ENCODE data around the gene DPP9. TPM values are rescaled to one million over a fixed set of nuclear protein-coding genes. Genes with fewer than 3 reads are reported as not detected.

The DPP9 gene
- total RNA-seq, 4 donors from 2014 or later = 76.7 to 125 (median 86.6) TPM

DNA sequence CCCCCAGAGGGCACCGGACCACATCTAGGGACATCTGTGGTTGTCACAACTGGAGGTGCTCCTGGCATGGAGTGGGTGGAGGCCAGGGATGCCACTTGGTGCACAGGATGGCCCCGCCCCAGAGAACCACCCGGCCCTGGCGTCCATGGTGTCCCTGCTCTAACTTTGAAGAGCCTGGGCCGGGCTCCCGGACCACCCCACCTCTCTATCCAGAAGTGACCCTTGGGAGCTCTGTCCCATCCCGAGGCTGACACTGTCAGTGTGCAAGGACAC, 30.6 kb downstream of the DPP9 start:
- DNase-seq (ENCODE audit: low spot score in 2 of 2) = no peak
- intact Hi-C loops (cut with DNase I; ENCODE audit: low total_unique reads) = no loop called here
- 72 to 77% methylated on average over 6 of the region's 7 CpGs for WGBS, 2 donors
- H3K4me3 ChIP-seq (ENCODE audit: low read depth, poor library complexity, severe bottlenecking) = no peak overlapping the region
- TF ChIP-seq, protein P1, sequence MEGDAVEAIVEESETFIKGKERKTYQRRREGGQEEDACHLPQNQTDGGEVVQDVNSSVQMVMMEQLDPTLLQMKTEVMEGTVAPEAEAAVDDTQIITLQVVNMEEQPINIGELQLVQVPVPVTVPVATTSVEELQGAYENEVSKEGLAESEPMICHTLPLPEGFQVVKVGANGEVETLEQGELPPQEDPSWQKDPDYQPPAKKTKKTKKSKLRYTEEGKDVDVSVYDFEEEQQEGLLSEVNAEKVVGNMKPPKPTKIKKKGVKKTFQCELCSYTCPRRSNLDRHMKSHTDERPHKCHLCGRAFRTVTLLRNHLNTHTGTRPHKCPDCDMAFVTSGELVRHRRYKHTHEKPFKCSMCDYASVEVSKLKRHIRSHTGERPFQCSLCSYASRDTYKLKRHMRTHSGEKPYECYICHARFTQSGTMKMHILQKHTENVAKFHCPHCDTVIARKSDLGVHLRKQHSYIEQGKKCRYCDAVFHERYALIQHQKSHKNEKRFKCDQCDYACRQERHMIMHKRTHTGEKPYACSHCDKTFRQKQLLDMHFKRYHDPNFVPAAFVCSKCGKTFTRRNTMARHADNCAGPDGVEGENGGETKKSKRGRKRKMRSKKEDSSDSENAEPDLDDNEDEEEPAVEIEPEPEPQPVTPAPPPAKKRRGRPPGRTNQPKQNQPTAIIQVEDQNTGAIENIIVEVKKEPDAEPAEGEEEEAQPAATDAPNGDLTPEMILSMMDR (IDR thresholded peaks at IDR 0.05) = no peak
- no peak for TF ChIP-seq POLR2A (IDR thresholded peaks at IDR 0.05)

DNA sequence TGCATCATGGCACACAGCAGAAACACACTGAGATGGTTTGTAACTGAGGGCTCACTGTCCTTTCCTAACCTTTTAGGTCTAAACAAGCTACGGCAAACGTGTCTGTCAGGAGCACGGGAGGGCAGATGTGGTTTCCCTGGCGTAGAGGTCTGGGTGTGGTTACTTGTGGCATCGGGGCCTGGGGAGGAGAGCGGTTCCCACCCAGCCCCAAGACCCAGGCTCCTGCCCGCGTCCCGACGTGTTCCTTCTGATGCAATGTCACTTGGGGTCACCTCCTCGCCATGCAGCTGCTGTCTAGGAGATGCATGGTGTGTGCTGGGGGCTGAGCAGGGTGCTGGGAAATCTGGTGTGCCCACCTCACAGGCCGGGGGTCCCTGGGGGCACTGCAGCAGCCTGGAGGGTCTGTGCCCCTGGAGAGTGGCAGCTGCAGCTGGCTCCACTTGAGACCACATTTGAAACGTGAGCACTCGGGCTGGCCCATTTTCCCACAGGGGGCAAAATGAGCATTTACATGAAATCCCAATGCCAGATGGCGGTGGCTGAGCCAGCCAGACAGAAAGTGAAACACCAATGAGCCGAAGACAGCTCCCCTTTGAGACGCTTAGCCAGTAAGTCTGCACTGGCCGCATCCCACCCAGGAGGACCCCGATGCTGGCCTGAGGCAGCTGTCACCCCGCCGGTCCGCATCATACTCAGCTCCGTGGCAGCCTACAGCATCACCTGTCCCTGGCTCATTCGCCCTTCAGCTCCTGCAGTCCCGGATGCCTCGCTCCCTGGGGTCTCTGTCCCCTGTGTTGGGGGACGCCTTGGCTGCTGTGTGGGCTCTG, 31.2 kb downstream of the DPP9 start:
- no peak overlapping the region for H3K4me3 ChIP-seq (ENCODE audit: low read depth, poor library complexity, severe bottlenecking)
- WGBS, 2 donors = 69 to 75% methylated on average over 24 to 26 of the region's 27 CpGs

DNA sequence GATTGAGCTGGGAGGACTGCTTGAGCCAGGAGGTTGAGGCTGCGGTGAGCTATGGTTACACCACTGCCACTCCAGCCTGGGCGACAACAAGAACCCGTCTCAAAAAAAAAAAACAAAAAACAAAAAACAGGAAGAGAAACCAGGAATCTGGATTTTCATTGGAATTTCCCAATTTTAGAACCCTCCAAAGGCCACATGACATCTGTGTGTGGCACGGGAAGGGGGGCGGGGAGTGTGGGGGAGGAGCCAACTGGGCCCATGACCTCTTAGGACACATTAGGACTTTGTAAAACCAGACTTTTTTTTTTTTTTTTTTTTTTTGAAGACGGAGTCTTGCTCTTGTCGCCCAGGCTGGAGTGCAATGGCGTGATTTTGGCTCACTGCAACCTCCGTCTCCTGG, 32.3 kb downstream of the DPP9 start:
- WGBS, 2 donors = 82 to 83% methylated on average over 9 of the region's 9 CpGs
- no peak overlapping the region for H3K4me3 ChIP-seq (ENCODE audit: low read depth, poor library complexity, severe bottlenecking)
- TF ChIP-seq, protein P1 (IDR thresholded peaks at IDR 0.05) = no peak
- no peak for TF ChIP-seq POLR2A (IDR thresholded peaks at IDR 0.05)
- intact Hi-C loops (cut with DNase I; ENCODE audit: low total_unique reads) = no loop called here
- no peak for DNase-seq (ENCODE audit: low spot score in 2 of 2)

More for the DNA sequence above, 31.2 kb downstream of the DPP9 start:
- intact Hi-C loops (cut with DNase I; ENCODE audit: low total_unique reads) = no loop called here
- DNase-seq (ENCODE audit: low spot score in 2 of 2) = no peak
- TF ChIP-seq, protein P1 (IDR thresholded peaks at IDR 0.05) = no peak
- no peak for TF ChIP-seq POLR2A (IDR thresholded peaks at IDR 0.05)

DNA sequence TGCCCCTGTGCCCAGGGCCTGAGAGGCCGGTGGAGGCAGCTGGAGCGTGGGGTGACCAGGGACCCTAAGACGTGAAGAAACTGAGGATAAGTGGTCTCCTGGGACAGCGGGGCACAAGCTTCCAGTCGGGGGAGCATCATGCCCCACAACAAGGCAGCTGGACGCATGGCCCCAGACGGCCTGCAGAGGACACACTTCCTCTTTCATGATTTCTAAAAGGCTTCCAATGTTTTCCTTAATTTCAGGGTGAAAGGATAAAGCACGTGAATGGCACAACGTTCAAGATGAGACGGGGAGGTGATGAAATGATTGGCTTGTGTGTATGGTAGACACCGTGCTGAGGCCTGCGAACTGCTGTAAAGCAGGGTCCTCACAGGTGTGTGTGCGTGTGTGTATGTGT, 33.3 kb downstream of the DPP9 start:
- TF ChIP-seq, protein P1 (IDR thresholded peaks at IDR 0.05) = no peak
- no peak for TF ChIP-seq POLR2A (IDR thresholded peaks at IDR 0.05)
- intact Hi-C loops (cut with DNase I; ENCODE audit: low total_unique reads) = no loop called here
- WGBS, 2 donors = 85 to 86% methylated on average over 13 of the region's 13 CpGs
- no peak overlapping the region for H3K4me3 ChIP-seq (ENCODE audit: low read depth, poor library complexity, severe bottlenecking)
- no peak for DNase-seq (ENCODE audit: low spot score in 2 of 2)

DNA sequence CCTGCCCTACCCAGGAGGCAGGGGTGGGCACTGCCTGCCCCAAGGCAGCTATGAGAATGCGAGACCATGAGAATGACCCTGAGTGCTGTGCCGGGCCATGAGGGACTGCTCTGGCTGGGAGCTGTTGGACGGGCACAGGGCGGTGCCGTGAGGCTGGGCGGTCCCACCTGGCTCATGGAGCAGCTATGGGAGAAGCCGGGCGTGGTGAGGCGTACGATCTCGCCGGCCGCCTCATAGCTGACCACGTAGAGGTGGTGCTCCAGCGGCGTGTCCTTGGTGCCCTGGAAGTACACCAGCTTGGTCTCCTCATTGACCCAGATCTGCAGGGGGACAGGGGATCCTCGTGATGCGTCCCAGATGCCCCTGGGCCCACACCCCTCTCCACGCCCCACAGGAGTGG, 34.2 kb downstream of the DPP9 start:
- 88 to 96% methylated on average over 7 to 16 of the region's 19 CpGs for WGBS, 2 donors
- no peak overlapping the region for H3K4me3 ChIP-seq (ENCODE audit: low read depth, poor library complexity, severe bottlenecking)
- DNase-seq (ENCODE audit: low spot score in 2 of 2) = no peak
- TF ChIP-seq, protein P1 (IDR thresholded peaks at IDR 0.05) = no peak
- no peak for TF ChIP-seq POLR2A (IDR thresholded peaks at IDR 0.05)
- intact Hi-C loops (cut with DNase I; ENCODE audit: low total_unique reads) = no loop called here

DNA sequence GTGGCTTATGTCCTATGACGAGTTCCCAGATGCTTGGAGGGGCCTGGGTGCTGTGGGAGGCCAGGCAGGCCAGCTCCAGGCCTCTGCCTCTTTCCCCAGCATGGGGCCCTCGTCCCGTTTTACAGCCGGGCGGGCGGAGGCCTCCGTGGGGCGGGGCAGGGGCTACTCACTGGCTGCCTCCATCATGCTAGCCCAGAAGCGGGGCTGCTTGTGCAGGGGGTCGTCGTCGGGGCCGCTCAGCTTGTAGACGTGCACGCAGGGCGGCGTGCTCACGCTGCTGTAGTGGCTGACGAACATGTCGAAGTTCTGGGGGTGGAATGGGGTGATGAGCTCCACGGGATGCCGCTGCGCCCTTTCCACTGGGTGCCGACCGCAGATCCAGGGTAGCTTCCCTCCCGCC, 35.1 kb downstream of the DPP9 start:
- 77 to 93% methylated on average over 12 to 26 of the region's 26 CpGs for WGBS, 2 donors
- TF ChIP-seq, protein P1 (IDR thresholded peaks at IDR 0.05) = no peak
- no peak for TF ChIP-seq POLR2A (IDR thresholded peaks at IDR 0.05)
- H3K4me3 ChIP-seq (ENCODE audit: low read depth, poor library complexity, severe bottlenecking) = no peak overlapping the region
- intact Hi-C loops (cut with DNase I; ENCODE audit: low total_unique reads) = no loop called here
- no peak for DNase-seq (ENCODE audit: low spot score in 2 of 2)

Data from lower leg skin (tissue), 4 donors.